Smooth muscle cell (in vitro differentiated cells): ENCODE measurements around the gene MED29. TPM values are rescaled to one million over a fixed set of nuclear protein-coding genes. Genes with fewer than 3 reads are reported as not detected.
"Not testable (repeated sequence)": the region's sequence is repeated elsewhere in the genome, so short reads cannot be mapped to it uniquely, and the experiment has no call there.

ENCODE experiments used
- DNase-seq: peaks from one replicate; lab custom pipeline; 2025; ENCODE audit not compliant: unreplicated experiment; lab: John Stamatoyannopoulos, UW
- H2AFZ ChIP-seq: fragments of 200-600 bp; sonication (generic); 2 replicates; pipeline ENCODE4 v1.6.0; 2016; ENCODE audit warnings: antibody characterized with exemption, low read depth, mild to moderate bottlenecking
- H3F3A ChIP-seq: fragments of 200-600 bp; sonication (generic); 2 replicates; pipeline ENCODE4 v1.6.0; 2017; ENCODE audit warnings: antibody characterized with exemption, low read depth
- H3K27ac ChIP-seq: fragments of 200-600 bp; sonication (generic); 2 replicates; pipeline ENCODE4 v1.5.1; 2016; ENCODE audit warnings: low read depth, mild to moderate bottlenecking
- H3K27me3 ChIP-seq: fragments of 200-600 bp; sonication (generic); 2 replicates; pipeline ENCODE4 v1.6.1; 2016; ENCODE audit warnings: low read depth, mild to moderate bottlenecking
- H3K36me3 ChIP-seq: fragments of 200-600 bp; sonication (generic); 2 replicates; pipeline ENCODE4 v1.5.1; 2016; ENCODE audit warnings: low read depth
- H3K4me1 ChIP-seq: fragments of 200-600 bp; sonication (generic); 2 replicates; pipeline ENCODE4 v1.5.1; 2016; ENCODE audit warnings: low read depth
- H3K4me2 ChIP-seq: fragments of 200-600 bp; sonication (generic); 2 replicates; pipeline ENCODE4 v1.6.0; 2016; ENCODE audit warnings: mild to moderate bottlenecking
- H3K4me3 ChIP-seq: fragments of 200-600 bp; sonication (generic); 2 replicates; pipeline ENCODE4 v1.5.1; 2016; ENCODE audit warnings: mild to moderate bottlenecking
- H3K79me2 ChIP-seq: fragments of 200-600 bp; sonication (generic); 2 replicates; pipeline ENCODE4 v1.6.0; 2016; ENCODE audit warnings: low read depth, mild to moderate bottlenecking
- H3K9ac ChIP-seq: fragments of 200-600 bp; sonication (generic); 2 replicates; pipeline ENCODE4 v1.6.0; 2016; ENCODE audit warnings: low read depth
- H3K9me3 ChIP-seq: fragments of 200-600 bp; sonication (generic); replicated peaks from 2 replicates; pipeline ENCODE4 v1.5.1; 2016; ENCODE audit warnings: low read depth
- H4K20me1 ChIP-seq: fragments of 200-600 bp; sonication (generic); 2 replicates; pipeline ENCODE4 v1.6.0; 2016; ENCODE audit warnings: low read depth
- CTCF ChIP-seq: fragments of 200-600 bp; sonication (generic); IDR thresholded peaks from 2 replicates; pipeline ENCODE4 v1.5.1; 2017; ENCODE audit warnings: borderline replicate concordance, mild to moderate bottlenecking, antibody characterized with exemption; ENCODE audit not compliant: insufficient read depth, poor library complexity, severe bottlenecking
- WGBS: methylation state at CpG from one replicate; pipeline ENCODE4 v1.1.7; 2016; ENCODE audit warnings: low lambda C conversion rate; 5-methylcytosine and 5-hydroxymethylcytosine counted together
- polyA plus RNA-seq: library from polyadenylated mRNA; unstranded; fragments of >200 nt; fragmentation: Nextera tagmentation; extraction: Ambion mirVana; gene quantifications from 2 replicates; pipeline ENCODE4 v1.2.1, GENCODE V29; 2016
- total RNA-seq: library from RNA; depleted of rRNA; stranded (reverse); fragments of >200 nt; gene quantifications from 2 replicates; pipeline ENCODE4 v1.2.3, GENCODE V29; 2014

Gene MED29
- total and polyA plus RNA-seq, 2 experiments from 2014 or later: 23.0 to 37.7 TPM

- Histone ChIP-seq H3K4me3 (no peak overlapping the region), H3K9me3 (no peaks in the 10 kb centered on the region), H3K27me3 (no peaks in the 10 kb centered on the region), H3K9ac (no peak overlapping the region), H3K4me1 (no peaks in the 10 kb centered on the region), H3F3A (no peaks in the 10 kb centered on the region), H3K79me2 (no peaks in the 10 kb centered on the region), H3K36me3 (peaks cover 10% of the 10 kb centered on the region), H4K20me1 (peaks cover 16% of the 10 kb centered on the region), H3K4me2 (no peak overlapping the region), H3K27ac (no peak overlapping the region), H2AFZ (no peak overlapping the region)
- TF ChIP-seq CTCF: no peak
- no peak for DNase-seq
- WGBS: 86% methylated on average over 2 of the region's 2 CpGs
Observed at GRCh38 chr19:39372941-39373340, 18.2 kb upstream of the MED29 start.

GRCh38 chr19:39375929-39376328 lies 15.2 kb upstream of the MED29 start:
- H3K4me3 ChIP-seq: no peak overlapping the region
- no peaks in the 10 kb centered on the region for H3K9me3 ChIP-seq
- TF ChIP-seq CTCF: no peak
- no peaks in the 10 kb centered on the region for H3K27me3 ChIP-seq
- DNase-seq: no peak
- peaks cover 10% of the 10 kb centered on the region for H3K36me3 ChIP-seq
- H3K79me2 ChIP-seq: no peaks in the 10 kb centered on the region
- H3K4me1 ChIP-seq: no peaks in the 10 kb centered on the region
- no peak overlapping the region for H2AFZ ChIP-seq
- H3K4me2 ChIP-seq: no peak overlapping the region
- H3F3A ChIP-seq: no peaks in the 10 kb centered on the region
- H3K27ac ChIP-seq: no peak overlapping the region
- H3K9ac ChIP-seq: no peak overlapping the region
- H4K20me1 ChIP-seq: peaks cover 5% of the 10 kb centered on the region

DNA sequence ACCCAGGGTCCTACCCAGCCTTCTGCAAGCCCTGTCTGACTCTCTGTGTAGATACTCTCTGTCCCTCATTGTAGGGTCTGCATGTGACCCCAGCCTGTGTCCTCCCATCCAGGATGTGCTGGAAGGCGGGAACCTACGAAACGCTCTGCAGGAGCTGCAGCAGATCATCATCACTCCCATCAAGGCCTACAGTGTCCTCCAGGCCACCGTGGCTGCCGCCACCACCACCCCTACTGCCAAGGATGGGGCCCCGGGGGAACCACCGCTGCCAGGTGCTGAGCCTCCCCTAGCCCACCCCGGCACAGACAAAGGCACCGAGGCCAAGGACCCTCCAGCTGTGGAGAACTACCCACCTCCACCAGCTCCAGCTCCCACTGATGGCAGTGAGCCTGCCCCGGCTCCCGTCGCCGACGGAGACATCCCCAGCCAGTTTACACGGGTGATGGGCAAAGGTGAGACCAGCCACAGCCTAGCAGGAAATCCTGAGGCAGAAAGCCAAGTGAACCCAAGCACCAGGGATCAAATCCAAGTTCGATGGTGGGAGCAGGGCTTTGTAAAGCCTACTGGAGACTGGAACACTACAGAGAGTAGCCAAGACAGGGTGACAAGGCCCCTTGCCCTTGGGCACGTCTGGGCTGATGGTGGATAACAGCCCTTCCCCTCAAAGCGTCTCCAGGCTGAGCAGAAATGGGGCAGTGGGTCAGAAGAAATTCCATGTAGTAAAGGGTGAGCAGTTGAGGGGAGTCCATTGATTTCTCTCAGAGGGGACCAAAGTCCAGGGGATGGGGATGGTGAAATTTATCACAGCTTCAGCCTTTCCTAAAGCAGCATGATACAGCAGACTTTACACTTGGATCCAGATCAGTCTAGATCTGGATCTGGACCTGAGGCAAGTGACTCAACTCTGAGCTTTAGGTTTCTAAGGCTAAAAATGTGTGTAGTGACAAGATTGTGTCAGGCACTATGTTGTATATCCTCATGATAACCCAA lies 13.5 kb upstream of the MED29 start:
- H3F3A ChIP-seq: no peaks in the 10 kb centered on the region
- no peak for TF ChIP-seq CTCF
- peaks cover 6% of the 10 kb centered on the region for H3K36me3 ChIP-seq
- H3K4me2 ChIP-seq: no peak overlapping the region
- peaks cover 5% of the 10 kb centered on the region for H4K20me1 ChIP-seq
- no peaks in the 10 kb centered on the region for H3K27me3 ChIP-seq
- H3K4me3 ChIP-seq: no peak overlapping the region
- H3K9me3 ChIP-seq: no peaks in the 10 kb centered on the region
- WGBS: 99% methylated on average over 18 of the region's 18 CpGs
- no peak overlapping the region for H3K27ac ChIP-seq
- H3K4me1 ChIP-seq: no peaks in the 10 kb centered on the region
- DNase-seq: no peak
- H3K9ac ChIP-seq: no peak overlapping the region
- no peaks in the 10 kb centered on the region for H3K79me2 ChIP-seq
- H2AFZ ChIP-seq: no peak overlapping the region

DNA sequence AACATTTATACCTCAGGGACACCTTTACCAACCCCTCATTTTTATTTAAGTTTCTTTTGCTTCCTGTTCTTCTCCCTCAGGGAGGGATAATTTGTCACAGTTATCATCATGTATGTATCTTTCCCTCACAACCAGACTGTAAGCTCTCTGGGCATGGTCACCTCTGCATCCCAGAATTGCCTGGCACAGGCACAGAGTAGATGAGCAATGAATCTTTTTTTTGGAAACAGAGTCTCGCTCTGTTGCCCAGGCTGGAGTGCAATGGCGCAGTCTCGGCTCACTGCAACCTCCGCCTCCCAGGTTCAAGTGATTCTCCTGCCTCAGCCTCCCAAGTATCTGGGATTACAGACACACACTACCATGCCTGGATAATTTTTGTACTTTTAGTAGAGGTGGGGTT lies 11.8 kb upstream of the MED29 start:
- H3F3A ChIP-seq, DNase-seq, H4K20me1 ChIP-seq, H3K4me2 ChIP-seq, H3K36me3 ChIP-seq, H3K27ac ChIP-seq, H3K79me2 ChIP-seq, H3K9me3 ChIP-seq, H2AFZ ChIP-seq, H3K4me1 ChIP-seq, H3K27me3 ChIP-seq, H3K4me3 ChIP-seq, H3K9ac ChIP-seq: not testable (repeated sequence)
- 98% methylated on average over 4 of the region's 4 CpGs for WGBS
